GM19455 (cell line): ENCODE data around the gene CRYBB1.

Source experiments
- ATAC-seq: cut with Tn5 transposase; IDR thresholded peaks from one replicate; pipeline ENCODE4 v1.9.1; 2021; ENCODE audit not compliant: unreplicated experiment

CRYBB1 gene

GRCh38 chr22:26610072-26610958 lies 7.5 kb downstream of the CRYBB1 start:
- peak; percentile 77 for ATAC-seq

DNA sequence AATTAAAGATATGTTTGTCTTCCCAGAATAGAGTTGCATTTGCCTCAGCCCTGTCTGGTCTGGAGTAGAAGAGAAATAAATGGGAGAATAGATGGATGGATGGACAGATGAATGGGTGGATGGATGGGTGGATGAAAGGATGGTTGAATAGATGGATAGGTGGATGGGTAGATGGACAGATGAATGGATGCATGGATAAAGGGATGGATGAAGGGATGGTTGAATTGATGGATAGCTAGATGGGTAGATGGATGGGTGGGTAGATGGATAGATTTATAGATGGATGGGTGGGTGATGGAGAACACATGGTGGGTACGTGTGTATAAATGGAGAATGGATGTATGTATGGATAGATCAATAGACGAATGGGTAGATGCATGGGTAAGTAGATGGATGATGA lies 8.5 kb downstream of the CRYBB1 start:
- no peak for ATAC-seq

GRCh38 chr22:26608129-26608528 lies 9.7 kb downstream of the CRYBB1 start:
- ATAC-seq = no peak

- no peak for ATAC-seq
These were observed 11.2 kb downstream of the CRYBB1 start for GRCh38 chr22:26606611-26607010.

DNA sequence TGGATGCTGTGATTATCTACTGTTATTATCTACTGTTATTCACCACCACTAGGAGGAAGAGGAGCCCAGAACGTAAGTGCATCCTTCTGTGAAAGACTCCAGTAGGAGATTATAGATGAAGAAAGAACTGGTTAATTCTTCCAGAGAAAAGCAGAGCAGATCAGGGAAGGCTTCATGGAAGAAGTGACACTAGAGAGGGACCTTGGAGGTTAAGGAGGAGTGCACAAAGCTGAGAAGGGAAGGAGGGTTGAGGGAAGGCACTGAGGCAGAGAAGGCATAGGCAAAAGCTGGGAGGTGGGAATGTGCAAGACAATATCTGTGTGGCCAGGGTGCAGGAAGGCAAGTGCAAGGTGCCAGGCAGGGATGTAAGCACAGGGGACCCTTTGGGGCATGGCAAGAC lies 13.5 kb downstream of the CRYBB1 start:
- ATAC-seq = no peak

GRCh38 chr22:26602127-26602526 lies 15.7 kb downstream of the CRYBB1 start:
- no peak for ATAC-seq

DNA sequence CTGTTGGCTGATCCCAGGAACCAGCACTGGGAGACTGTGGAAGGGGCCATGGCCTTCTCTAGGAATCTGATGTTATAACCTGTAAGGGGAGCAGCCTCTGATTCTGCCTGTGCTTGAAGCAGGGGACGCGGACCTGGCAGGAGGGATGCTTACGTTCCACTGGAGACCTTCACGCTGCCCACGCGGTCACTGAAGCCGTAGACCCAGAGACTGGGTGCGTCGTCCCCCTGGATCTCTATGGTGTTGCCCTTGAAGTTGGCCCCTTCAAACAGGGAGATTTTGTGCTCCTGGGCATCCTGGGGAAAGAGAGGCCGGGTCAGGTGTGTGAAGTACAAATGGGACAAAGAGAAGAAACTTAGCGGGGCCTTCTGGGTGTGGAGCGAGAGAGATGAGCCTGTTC lies 16.1 kb downstream of the CRYBB1 start:
- ATAC-seq = no peak

DNA sequence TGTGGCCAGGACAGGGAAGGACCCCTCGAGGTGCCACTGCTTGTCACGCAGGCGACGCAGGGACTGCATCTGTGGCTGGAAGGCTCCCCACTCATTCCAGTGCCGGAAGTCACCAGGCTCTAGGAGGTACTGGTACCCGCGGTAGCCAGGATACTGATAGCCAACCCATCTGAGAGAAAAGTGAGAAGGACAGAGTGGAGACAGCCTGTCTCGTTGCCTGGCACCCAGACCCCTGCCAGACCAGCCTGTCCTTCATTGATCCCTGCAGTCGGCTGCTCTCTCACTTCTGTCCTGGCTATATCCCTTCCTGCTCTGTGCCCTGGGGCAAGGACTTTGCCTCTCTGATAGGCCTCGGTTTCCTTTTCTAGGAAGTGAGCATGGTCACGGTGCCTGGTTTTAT lies 18.3 kb downstream of the CRYBB1 start:
- no peak for ATAC-seq

DNA sequence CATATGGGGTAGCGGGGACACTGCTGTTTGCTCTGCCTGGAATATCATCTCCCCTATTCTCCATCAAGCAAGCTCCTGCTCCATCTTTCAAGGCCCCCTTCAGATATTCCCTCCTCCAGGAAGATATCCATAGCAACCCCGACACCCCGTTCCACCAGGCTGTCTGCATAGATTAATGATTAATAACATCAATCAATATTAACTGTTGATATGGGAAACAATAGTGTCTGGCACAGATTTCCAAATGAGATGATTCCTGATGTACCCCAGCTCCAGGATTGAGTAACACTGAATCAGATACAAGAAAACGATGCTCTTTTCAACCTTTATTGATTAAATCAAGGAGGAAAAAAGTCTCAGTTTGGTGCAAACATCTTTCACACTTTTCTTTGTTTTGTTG lies 20.3 kb downstream of the CRYBB1 start:
- ATAC-seq = no peak

DNA sequence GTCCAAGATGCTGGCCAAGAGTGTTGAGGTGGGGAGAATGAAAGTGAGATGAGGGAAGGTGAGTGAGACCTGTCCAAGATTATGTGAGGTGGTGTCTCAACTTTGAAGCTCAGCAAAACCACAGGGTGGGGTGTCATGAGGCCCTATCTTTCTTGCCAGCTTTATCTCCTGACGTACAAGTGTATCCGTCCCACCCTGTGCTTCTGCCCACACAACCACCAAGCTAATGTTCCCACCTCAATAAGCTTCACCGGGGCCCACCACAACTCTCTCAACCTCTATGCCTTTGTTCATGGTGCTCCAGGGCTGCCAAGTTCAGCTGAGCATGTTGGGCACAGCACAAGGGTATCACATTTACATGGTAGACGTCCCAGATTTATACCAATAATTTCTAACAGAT lies 20.8 kb downstream of the CRYBB1 start:
- no peak for ATAC-seq

DNA sequence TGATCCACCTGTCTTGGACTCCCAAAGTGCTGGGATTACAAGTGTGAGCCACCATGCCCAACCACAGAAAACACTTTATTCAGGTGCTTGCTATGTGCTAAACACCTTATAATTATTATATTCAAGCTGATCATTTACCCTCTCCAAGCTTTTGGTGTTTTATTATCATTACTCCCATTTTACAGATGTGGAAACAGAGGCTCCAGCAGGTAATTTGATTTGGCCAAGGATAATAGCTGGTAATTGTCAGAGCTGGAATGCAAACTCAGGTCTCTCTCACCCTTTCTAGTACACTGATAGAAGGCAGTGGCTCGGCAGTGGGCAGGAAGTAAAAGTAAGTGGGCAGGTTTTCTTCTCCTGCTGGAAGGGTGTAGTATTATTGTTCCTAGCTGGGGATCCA lies 24.1 kb downstream of the CRYBB1 start:
- no peak for ATAC-seq

DNA sequence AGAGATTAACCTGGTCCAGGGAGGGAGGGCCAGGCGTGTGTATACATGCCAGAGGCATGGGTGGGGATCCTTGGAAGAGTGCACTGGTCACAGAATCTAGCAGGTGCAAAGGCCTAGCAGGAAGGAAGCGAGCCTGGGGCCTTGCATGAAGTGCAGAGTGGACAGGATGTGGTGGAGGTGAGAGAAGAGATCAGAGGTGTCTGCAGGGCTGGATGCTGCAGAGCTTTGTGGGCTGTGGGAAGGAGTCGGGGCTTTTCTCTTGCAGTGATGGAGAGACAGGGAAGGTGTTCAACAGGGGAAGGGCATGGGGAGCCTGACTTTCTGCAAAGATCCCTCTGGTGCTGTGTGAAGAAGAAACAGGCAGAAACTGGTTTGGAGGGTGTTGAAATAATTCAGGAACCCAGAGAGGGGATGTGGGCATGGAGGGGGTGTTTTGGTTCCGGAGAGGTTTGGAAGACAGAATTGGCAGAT lies 25.4 kb downstream of the CRYBB1 start:
- ATAC-seq = peak; percentile 40

DNA sequence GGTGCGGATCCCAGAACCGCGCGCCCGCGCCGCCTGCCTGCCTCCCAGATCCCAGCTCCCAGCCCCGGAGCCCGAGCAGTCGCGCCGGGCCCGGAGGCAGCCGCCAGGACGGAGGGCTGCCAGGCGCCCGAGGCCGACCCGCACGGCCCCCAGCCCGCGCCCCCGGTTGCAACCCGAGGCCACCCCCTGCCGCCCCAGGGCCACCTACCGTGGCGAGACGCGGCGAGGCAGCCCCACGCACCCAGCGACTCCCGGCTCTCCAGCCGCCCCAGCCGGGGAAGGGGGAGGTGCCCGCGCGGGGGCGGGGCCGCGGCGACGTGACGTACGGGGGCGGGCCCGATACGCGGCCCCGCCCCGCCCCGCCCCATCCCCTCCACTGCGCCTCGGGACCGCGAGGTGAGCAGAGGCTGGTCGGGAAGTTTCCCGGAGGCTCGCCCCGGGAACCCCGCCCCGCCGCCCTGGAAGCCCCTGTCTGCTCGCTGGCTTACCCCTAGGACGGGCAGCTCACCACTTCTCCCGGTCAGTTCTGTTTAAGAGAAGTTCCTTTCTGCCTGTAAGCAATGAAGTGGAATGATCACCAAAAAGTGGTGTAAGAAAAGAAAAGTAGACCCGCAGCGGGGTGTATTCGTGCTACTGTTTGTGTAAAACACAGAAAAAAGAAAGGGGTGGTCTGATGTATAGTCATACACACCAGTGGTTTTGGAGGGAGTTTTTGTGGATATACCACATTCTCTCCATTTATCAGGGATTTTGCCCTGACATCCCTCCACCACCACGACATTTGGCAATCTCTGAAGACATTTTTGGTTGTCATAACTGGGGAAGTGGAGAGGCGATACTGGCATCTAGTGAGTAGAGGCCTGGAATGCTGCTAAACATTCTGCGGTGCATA lies 27.7 kb downstream of the CRYBB1 start, which contains the start of gene TPST2:
Gene TPST2, minus strand, starts transcription at position 288 of the 892 bp plus-strand sequence. CDS start 48,502 bp downstream, outside the sequence.
- ATAC-seq = peak; percentile 69

DNA sequence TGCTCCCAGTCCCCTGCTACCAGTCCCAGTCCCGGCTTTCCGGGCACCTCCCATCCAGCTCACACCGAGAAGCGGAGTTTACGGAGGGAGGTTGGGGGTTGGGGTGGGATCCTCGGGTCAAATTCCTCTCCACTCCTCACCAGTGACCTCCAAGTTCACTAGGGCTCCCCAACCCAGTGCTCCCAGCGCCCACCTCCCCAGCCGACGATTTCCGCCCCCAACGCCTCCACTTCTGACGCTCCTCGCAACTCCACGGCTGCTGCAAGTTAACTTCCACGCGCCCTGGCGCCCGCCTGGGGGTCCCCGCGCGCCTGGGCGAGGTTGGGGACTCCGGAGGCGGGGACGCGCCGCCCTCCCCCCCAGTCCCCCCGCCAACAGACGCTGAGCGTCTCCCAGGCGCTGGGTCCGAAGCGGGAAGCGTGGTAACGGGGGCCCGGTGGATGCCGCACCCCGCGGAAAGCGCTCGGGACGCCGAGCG lies 28.4 kb downstream of the CRYBB1 start:
- ATAC-seq = peak; percentile 25

GRCh38 chr22:26588729-26589366 lies 29.0 kb downstream of the CRYBB1 start:
- no peak for ATAC-seq

DNA sequence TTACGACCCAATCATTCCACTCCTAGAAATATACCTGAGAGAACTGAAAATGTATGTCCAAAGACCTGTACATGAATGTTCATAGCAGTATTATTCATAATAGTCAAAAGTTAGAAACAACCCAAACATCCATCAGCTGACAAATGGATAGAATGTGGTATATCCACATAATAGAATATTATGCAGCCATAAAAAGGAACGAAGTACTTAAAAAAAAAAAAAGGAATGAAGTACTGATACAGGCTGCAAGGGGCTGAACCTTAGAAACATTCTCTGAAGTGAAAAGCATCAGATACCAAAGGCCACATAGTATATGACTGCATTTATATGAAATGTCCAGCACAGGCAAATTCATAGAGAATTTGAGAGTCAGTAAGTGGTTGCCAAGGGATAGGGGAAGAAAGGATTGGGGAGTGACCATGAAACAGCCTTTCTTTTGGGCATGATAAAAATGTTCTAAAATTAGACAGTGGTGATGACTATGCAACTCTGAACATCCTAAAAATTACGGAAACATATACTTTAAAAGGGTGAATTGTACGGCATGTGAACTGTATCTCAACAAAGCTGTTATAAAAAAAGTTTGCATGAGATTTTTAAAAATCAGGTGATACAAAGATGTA lies 29.7 kb downstream of the CRYBB1 start:
- no peak for ATAC-seq

DNA sequence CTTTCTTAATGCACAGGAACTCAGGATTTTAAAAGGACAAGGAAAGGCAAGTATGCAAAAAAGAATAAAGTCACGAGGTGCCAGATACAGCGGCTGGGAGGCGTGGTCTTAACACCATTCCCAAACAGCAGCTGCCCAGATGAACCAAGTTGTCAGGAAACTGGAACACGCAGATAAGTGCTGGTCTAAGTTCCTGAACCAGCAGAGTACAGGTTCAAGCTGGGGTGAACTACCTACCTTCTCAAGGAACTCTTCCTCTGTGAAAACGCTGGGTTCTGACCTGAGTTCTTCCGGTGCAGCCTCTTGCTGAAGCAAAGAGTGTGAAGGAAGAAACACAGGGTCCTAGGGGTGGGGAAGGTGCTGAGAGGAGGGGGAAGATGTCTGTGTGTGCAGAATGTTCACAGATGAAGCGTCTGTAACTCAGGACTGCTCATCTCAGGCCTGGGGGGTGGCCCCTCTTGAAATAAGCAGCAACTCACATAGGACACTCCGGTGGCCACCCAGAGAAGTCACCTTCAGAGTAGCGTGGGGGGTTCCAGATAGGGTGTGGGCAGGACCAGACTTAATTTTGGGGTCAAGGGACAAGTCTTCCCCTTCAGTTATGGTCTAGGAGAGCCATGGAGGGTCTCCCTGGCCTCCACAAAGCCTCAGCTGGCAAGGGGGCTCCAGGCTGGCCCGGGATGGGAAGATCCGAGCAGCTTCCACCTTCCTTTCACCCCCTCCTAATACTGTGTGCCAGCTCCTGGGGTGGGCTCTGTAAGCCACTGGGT lies 31.1 kb downstream of the CRYBB1 start:
- ATAC-seq = no peak

DNA sequence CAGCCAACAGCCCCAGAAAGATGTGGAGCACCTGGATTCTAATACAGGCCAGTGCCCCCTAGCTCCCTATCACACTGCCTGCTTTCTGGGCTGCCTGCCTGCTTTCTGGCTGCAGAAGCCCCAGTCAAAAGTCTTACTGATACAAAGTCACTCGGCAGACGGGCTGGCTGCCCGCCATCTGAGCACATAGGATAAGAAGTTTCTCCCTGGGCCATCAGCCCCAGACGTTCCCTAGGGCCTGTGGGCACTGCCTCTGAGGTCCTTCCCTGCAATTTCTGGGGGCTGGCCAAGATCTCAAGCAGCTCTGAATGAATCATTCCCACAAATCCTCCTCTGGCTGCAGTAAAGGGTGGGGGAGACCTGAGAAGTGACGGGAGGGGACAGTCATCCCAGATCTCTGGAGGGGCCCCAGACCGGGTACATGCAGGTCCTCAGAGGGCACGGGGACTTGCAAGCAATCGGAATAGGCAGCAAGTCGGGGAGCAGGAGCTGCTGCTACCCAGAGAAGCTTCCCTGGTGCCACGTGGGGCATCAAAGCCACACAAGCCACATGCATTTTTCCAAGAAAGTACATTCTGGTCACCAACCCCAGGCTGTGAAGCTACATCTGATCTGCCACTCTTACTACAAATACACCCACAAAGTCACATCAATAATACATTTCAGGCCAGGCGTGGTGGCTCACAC lies 32.6 kb downstream of the CRYBB1 start:
- ATAC-seq = no peak

- no peak for ATAC-seq
These were observed 33.8 kb downstream of the CRYBB1 start for GRCh38 chr22:26584010-26584409.
